ENCODE results near the gene LITAF.
A peak's percentile ranks its signal among the peaks of the same experiment; 100 is the strongest.

LITAF gene

DNA sequence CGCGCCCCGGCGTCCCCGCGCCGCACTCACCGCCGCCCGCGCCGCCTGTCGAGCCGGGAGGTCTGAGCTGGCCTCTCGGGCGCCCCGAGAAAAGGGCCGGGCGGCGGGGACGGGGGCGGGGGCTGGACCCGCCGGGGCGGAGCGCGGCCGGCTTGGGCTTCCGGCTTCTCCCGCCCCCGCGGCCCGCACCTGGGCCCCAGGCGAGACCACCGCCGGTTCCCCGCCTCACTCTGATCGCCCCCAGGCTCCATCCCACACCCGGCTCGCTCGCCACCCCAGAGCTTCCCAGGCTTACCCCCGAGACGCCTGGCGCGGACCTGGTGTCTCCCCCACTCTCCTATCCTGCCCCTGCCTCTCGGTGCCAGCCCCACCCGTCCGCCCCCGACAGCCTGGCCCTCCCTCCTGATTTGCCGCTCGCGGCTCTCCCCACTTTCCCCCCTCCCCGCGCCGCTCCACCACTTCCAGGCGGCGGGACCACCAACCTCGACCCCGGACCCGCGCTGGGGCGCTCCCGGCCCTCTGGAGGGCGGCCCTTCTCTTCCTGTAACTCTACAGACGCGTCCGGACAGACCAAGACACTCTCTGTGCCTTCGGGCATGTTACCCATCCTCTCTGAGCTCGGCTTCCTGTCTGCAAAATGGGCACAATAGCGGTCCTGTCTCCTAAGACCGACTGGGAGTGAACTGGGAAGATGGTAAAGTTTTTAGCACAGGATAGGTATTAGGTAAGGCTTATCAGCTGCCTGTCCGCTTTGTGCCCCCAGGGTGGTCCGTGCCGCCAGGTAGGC lies at the start of gene LITAF:
Gene LITAF, minus strand, starts transcription at position 64 of the 787 bp plus-strand sequence. CDS start 30,189 bp downstream, outside the sequence.
- DNase-seq (ENCODE audit: low spot score) = peak; percentile 90
- FAIRE-seq = no peak

- no peak for DNase-seq (ENCODE audit: low spot score)
- FAIRE-seq = no peak
Measured at GRCh38 chr16:11636172-11636721, 49.5 kb upstream of the LITAF start.

DNA sequence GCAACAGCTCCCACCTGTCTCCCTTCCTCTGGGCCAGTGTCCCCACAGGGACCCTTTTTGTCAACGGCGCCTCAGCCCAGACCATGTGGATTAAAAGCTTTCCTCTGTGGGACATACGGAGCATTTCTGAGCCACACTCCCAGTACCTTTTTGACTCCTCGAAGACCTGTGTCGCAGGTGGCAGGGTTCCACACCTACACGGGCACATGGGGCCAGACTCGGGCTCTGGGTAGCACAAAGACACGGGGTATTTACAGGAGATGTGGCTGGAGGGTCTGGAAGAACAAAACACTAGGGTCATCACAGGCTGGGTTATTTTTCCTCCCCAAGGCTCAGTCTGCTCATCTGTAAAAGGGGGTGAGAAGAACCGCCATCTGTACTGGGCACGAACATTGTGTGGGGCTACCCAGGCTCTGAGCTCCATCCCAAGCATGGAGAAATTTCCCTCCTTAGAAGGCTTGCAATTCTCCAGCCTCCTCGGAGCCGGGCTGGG lies 49.0 kb upstream of the LITAF start:
- FAIRE-seq = no peak
- no peak for DNase-seq (ENCODE audit: low spot score)

DNA sequence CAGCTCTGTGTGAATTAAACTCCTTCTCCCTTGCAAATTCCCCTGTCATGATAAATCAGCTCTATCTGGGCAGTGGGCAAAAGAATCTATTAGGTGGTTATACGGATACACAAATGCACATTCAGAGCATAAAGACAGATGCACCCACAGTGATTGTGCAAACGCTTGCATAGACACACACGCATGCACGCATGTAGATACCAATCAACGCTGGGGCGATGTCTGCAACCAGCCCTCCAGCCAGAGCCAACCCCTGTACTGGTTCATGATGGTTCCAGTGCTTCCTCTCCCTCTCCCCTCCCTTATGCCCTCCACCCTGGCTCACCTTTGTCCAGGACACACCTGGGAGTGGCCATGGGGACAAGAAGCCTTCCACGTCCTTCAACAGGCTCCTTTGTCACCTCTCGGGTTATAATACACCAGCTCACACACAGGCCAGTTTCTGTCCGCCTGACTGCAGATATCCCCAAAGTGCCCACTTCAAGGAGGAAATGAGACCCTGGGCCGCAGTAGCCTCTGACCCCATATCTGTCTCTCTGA lies 48.5 kb upstream of the LITAF start:
- DNase-seq (ENCODE audit: low spot score) (no peak), FAIRE-seq (no peak)

DNA sequence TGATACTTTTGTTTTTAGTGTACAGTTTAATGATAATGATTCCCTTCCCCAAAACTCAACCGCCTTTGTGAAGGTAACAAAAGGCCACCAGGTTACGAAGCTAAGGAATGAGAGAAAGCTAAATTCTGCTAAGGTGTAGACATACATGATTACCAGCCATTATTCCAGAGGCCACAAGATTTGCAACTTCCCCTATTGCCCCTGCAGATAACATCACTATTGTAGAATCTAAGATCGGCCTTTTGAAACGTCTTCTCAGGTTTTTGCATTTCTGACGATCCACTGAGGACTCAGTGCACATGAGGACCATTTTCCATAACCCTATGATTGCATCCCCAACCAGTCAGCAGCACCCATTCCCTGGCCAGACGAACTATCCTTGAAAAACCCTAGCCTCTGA lies 47.6 kb upstream of the LITAF start:
- DNase-seq (ENCODE audit: low spot score) (no peak), FAIRE-seq (no peak)

DNA sequence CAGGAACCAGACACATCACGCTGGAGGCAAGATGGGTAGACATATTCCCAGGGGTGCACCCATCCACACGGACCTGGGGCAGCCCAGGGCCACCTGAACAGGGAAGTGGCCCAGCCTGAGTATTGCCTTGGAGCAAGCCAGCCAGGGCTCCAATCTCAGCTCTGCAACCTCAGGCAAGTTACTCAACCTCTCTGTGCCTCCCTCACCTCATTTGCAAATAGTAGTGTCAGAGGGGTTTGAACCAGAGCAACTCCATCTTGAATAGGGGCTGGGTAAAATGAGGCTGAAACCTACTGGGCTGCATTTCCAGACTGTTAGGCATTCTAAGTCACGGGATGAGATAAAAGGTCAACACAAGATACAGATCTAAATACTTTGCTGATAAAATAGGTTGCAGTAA lies 46.4 kb upstream of the LITAF start:
- DNase-seq (ENCODE audit: low spot score) = no peak

GRCh38 chr16:11632455-11632939 lies 45.8 kb upstream of the LITAF start:
- DNase-seq (ENCODE audit: low spot score) = peak; percentile 64

More for the DNA sequence above, 46.4 kb upstream of the LITAF start:
- no peak for FAIRE-seq

GRCh38 chr16:11631214-11631613 lies 44.5 kb upstream of the LITAF start:
- no peak for DNase-seq (ENCODE audit: low spot score)
- no peak for FAIRE-seq

More at GRCh38 chr16:11632455-11632939, 45.8 kb upstream of the LITAF start:
- no peak for FAIRE-seq

GRCh38 chr16:11630768-11631056 lies 44.0 kb upstream of the LITAF start:
- FAIRE-seq (no peak), DNase-seq (ENCODE audit: low spot score) (no peak)

- no peak for DNase-seq (ENCODE audit: low spot score)
- FAIRE-seq = no peak
Measured at GRCh38 chr16:11630046-11630767, 43.5 kb upstream of the LITAF start.

GRCh38 chr16:11629071-11630030 lies 42.6 kb upstream of the LITAF start:
- FAIRE-seq = no peak
- no peak for DNase-seq (ENCODE audit: low spot score)

DNA sequence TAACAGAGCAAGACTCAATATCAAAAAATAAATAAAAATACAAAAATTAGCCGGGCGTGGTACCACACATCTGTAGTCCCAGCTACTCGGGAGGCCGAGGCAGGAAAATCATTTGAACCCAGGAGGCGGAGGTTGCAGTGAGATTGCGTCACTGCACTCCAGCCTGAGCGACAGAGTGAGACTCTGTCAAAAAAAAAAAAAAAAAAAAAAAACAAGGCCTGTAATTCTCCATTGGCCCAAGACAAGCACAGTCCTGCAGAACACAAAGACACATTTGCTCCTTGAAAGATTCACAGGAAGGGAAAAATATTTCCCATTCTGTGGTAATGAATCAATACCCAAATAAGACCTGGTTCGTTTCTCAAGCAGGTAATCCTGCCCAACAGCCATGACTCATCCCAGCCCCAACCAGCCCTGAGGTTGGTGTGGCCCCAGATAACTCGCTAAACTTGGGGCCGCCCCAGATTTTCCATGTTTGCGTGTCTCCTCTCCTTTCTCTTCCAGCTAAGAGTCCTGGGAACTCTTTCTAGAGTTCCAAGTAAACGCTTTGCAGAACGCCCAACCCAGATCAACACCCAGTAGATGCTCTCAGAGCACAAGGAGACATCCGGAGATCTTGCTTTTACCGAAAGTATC lies 41.2 kb upstream of the LITAF start:
- FAIRE-seq (no peak), DNase-seq (ENCODE audit: low spot score) (peak; percentile 77)

- no peak for DNase-seq (ENCODE audit: low spot score)
- FAIRE-seq = no peak
Measured at GRCh38 chr16:11627292-11627663, 40.6 kb upstream of the LITAF start.

- FAIRE-seq = no peak
- DNase-seq (ENCODE audit: low spot score) = no peak
Measured at GRCh38 chr16:11626657-11627291, 40.1 kb upstream of the LITAF start.

GRCh38 chr16:11625769-11626168 lies 39.0 kb upstream of the LITAF start:
- FAIRE-seq (no peak), DNase-seq (ENCODE audit: low spot score) (no peak)

DNA sequence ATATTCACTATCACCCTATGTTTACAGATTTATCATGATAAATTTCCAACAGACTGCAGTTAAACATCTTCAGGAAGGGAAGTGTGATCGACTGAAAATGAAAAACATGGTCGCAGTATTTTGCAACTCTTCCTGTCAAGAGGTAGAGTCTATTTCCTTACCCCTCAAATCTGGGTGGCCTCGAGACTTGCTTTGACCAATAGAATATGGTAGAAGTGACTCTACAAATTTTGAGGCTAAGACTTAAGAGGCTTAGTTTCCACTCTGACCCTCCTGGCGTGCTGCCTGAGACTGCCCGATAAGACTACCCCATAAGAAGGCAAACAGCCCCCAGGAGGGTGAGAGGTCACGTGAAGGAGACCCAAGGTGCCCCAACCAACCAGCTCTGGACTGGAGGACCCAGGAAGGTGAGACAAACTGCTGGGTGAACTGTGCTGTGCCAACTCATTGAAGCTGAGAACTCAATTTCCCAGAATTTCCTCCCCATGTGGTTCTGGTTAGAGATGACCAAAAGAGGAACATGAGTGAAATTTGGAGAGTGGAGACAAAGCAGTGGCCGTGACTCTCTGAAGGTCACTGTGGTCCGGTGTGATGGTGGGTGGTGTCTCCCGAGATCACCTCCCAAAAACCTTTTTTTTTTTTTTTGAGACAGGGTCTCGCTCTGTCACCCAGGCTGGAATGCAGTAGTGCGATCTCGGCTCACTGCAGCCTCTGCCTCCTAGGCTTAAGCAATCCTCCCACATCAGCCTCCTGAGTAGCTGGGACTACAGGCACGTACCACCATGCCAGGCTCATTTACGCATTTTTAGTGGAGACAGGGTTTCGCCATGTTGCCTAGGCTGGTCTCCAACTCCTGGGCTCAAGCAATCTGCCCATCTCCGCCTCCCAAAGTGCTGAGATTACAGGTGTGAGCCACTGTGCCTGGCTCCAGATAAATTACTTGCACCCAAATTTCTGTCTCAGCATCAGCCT lies 38.2 kb upstream of the LITAF start:
- no peak for FAIRE-seq

GRCh38 chr16:11624205-11624604 lies 37.5 kb upstream of the LITAF start:
- FAIRE-seq = no peak

More for the DNA sequence above, 38.2 kb upstream of the LITAF start:
- no peak for DNase-seq (ENCODE audit: low spot score)

DNA sequence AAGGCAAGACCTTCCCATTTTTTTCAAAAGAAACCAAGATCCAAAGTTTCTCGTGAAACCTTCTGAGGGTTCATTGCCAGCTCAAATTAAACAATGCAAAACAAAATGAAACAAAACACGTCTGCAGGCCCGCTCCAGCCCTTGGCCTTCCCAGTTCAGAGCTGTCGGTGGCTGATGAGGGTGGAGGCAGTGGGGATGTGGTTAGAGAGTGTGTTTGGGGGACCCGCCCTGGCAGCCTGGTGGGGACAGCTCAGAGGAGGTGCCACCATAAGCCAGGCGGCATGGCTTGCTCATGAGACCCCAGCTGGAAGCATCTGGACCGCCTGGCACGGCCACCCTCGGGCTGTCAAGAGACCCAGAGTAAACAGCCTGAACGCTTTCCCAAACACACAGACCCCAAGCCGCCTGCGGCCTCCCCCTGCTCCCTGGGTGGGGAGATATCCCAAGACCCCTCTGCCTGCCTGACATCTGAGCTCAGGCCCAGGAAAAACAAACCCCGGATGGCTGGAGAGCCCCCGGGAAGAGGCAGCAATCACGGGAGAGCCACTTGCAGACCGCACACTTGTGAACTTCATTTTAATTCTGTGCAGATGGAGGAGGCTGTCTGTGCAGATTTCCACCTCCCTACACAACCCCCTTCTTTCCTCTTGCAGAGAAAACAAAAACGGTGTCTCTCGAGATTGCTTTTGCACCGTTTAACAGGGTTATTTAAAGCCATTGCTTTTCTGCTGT lies 35.4 kb upstream of the LITAF start:
- DNase-seq (ENCODE audit: low spot score) (no peak), FAIRE-seq (no peak)

More at GRCh38 chr16:11624205-11624604, 37.5 kb upstream of the LITAF start:
- no peak for DNase-seq (ENCODE audit: low spot score)

Data from urothelium cell line (cell line).